GM12878 (cell line): ENCODE data around the gene ANO3. TPM values are rescaled to one million over a fixed set of nuclear protein-coding genes. Genes with fewer than 3 reads are reported as not detected.

Experiments
- ATAC-seq: fragments of 200-7000 bp; cut with Tn5 transposase; 3 replicates; pipeline ENCODE4 v1.9.1; 2020; ENCODE audit warnings: mild to moderate bottlenecking, moderate library complexity
- BruUV-seq: library from RNA; stranded (reverse); fragments of 400-500 nt; replicated peaks from 2 replicates; lab custom pipeline; 2021; lab: Mats Ljungman, UMichigan
- CTCF ChIA-PET: fragments of 300-600 bp; sonication (Branson Sonifier 250); formaldehyde crosslinking; extraction: SDS; loops from one replicate; lab custom pipeline; 2021; ENCODE audit warnings: inconsistent platforms; lab: Yijun Ruan, JAX
- POLR2A ChIA-PET: fragments of 350-600 bp; formaldehyde crosslinking; extraction: SDS; loops from one replicate; lab custom pipeline; 2021; ENCODE audit warnings: inconsistent platforms; lab: Charles Lee
- RAD21 ChIA-PET: fragments of 300-600 bp; sonication (Branson Sonifier 250); formaldehyde crosslinking; loops from one replicate; lab custom pipeline; 2023; ENCODE audit warnings: antibody characterized with exemption; ENCODE audit not compliant: unreplicated experiment; lab: Charles Lee
- SMC1A ChIA-PET: fragments of 300-600 bp; sonication (Branson Sonifier 250); formaldehyde crosslinking; loops from one replicate; lab custom pipeline; 2023; ENCODE audit not compliant: unreplicated experiment, uncharacterized antibody; lab: Charles Lee
- DNase-seq: peaks from one replicate; pipeline ENCODE4 v3.0.0-alpha.2; 2011; ENCODE audit warnings: low read depth, low spot score
- FAIRE-seq: peaks from 3 replicates; lab custom pipeline; 2011; peaks lifted over from hg19 to GRCh38; lab: Jason Lieb, UNC
- H2AFZ ChIP-seq: 2 replicates; pipeline ENCODE4 v1.6.0; 2011; ENCODE audit warnings: low read depth, low read length, control low read depth; ENCODE audit not compliant: control insufficient read depth
- H3K27ac ChIP-seq: 2 replicates; pipeline ENCODE4 v1.5.1; 2011; ENCODE audit warnings: control low read depth; ENCODE audit not compliant: control insufficient read depth, insufficient read depth
- H3K27me3 ChIP-seq, 2 experiments: replicated peaks in 1 of 2; 2 replicates each; pipeline versions ENCODE4 v1.6.0 to v1.6.1; 2011; ENCODE audit warnings: low read length in 1 of 2; ENCODE audit not compliant: control insufficient read depth in 2 of 2, insufficient read depth in 2 of 2
- H3K36me3 ChIP-seq, 2 experiments: 2 replicates each; pipeline ENCODE4 v1.5.1; 2011; ENCODE audit warnings: low read length in 1 of 2; ENCODE audit not compliant: control insufficient read depth in 2 of 2, insufficient read depth in 2 of 2
- H3K4me1 ChIP-seq: 2 replicates; pipeline ENCODE4 v1.6.1; 2011; ENCODE audit warnings: mild to moderate bottlenecking, low read length, moderate library complexity, mixed read lengths; ENCODE audit not compliant: control insufficient read depth, insufficient read depth
- H3K4me2 ChIP-seq: 2 replicates; pipeline ENCODE4 v1.6.0; 2011; ENCODE audit warnings: control low read depth; ENCODE audit not compliant: control insufficient read depth, insufficient read depth
- H3K4me3 ChIP-seq: fragments of 200-600 bp; sonication (generic); 2 replicates; pipeline ENCODE4 v1.5.1; 2016
- H3K79me2 ChIP-seq: 2 replicates; pipeline ENCODE4 v1.6.0; 2011; ENCODE audit warnings: low read length; ENCODE audit not compliant: control insufficient read depth, insufficient read depth
- H3K9ac ChIP-seq: 2 replicates; pipeline ENCODE4 v1.8.0; 2011; ENCODE audit warnings: low read length, control low read depth, mixed read lengths; ENCODE audit not compliant: control insufficient read depth, insufficient read depth
- H3K9me3 ChIP-seq: replicated peaks from 3 replicates; pipeline ENCODE4 v1.5.1; 2011; ENCODE audit warnings: mild to moderate bottlenecking, low read length; ENCODE audit not compliant: control insufficient read depth, insufficient read depth
- H4K20me1 ChIP-seq: 2 replicates; pipeline ENCODE4 v1.6.0; 2011; ENCODE audit not compliant: control insufficient read depth, insufficient read depth
- ATF7 ChIP-seq: fragments of 450-650 bp; IDR thresholded peaks from 2 replicates; pipeline ENCODE4 v1.6.1; 2016; ENCODE audit warnings: low read depth, mild to moderate bottlenecking
- CREB1 ChIP-seq: IDR thresholded peaks from 2 replicates; pipeline ENCODE4 v1.6.1; 2012; ENCODE audit warnings: low read depth, mild to moderate bottlenecking, inconsistent platforms
- CTCF ChIP-seq, 3 experiments: IDR thresholded peaks in 2 of 3; conservative IDR thresholded peaks in 1 of 3; 2 replicates each; pipeline ENCODE4 v1.5.1; 2011; ENCODE audit warnings: low read depth in 3 of 3, low read length in 3 of 3, mild to moderate bottlenecking in 3 of 3, control low read depth in 2 of 3, moderate library complexity in 2 of 3, inconsistent platforms in 1 of 3, mixed read lengths in 1 of 3; ENCODE audit not compliant: control insufficient read depth in 2 of 3, insufficient read depth in 1 of 3; ENCODE audit errors: extremely low read depth in 1 of 3
- HSF1 ChIP-seq: fragments of 150-350 bp; IDR thresholded peaks from 2 replicates; pipeline ENCODE4 v1.6.1; 2014; ENCODE audit warnings: mild to moderate bottlenecking, low read depth, low read length
- IRF5 ChIP-seq: fragments of 450-650 bp; IDR thresholded peaks from 2 replicates; pipeline ENCODE4 v1.6.1; 2017; ENCODE audit warnings: borderline replicate concordance
- POU2F2 ChIP-seq: IDR thresholded peaks from 3 replicates; pipeline ENCODE4 v1.6.1; 2011; ENCODE audit warnings: low read depth, mild to moderate bottlenecking, low read length, borderline replicate concordance
- RAD21 ChIP-seq: IDR thresholded peaks from 2 replicates; pipeline ENCODE4 v1.6.1; 2011; ENCODE audit warnings: mild to moderate bottlenecking, low read depth, low read length, moderate library complexity; ENCODE audit not compliant: insufficient read depth
- SMARCA5 ChIP-seq: fragments of 450-650 bp; IDR thresholded peaks from 2 replicates; pipeline ENCODE4 v1.6.1; 2017; ENCODE audit warnings: mild to moderate bottlenecking
- ZNF24 ChIP-seq: fragments of 450-650 bp; IDR thresholded peaks from 2 replicates; pipeline ENCODE4 v1.6.1; 2017; ENCODE audit warnings: antibody characterized with exemption, mild to moderate bottlenecking
- ZNF274 ChIP-seq: IDR thresholded peaks from one replicate; pipeline ENCODE4 v1.8.0; 2011; ENCODE audit not compliant: insufficient read length, insufficient read depth
- WGBS: methylation state at CpG from one replicate; pipeline ENCODE4 v1.1.6; 2016; ENCODE audit warnings: low lambda C conversion rate; ENCODE audit not compliant: insufficient replicate concordance, insufficient coverage; ENCODE audit errors: missing lambda C conversion rate; 5-methylcytosine and 5-hydroxymethylcytosine counted together
- in situ Hi-C: fragments of 300-500 bp; cut with MboI; formaldehyde crosslinking; loops from 9 replicates; pipeline ENCODE4 v1.14.3; 2018; ENCODE audit warnings: mixed read lengths
- intact Hi-C: fragments of 100-400 bp; cut with micrococcal nuclease; formaldehyde crosslinking; loops from one replicate; pipeline ENCODE4 v1.14.2; 2022; ENCODE audit not compliant: unreplicated experiment
- polyA plus RNA-seq, 11 experiments: library from polyadenylated mRNA; depleted of rRNA in 4 of 11; unstranded in 6 of 11; stranded (reverse) in 5 of 11; fragments of >200 nt; fragmentation: Nextera tagmentation in 4 of 11; fragmentation: Illumina TruSeq in 1 of 11; extraction: Ambion mirVana in 4 of 11; extraction: Trizol in 1 of 11; gene quantifications; 1 replicate in 1 of 11; 2 replicates in 10 of 11; pipeline versions ENCODE4 v1.2.1 to v1.2.3, GENCODE V29; 2011 to 2016; ENCODE audit warnings: inconsistent platforms in 2 of 11, missing spikeins in 2 of 11, low read depth in 1 of 11
- total RNA-seq, 4 experiments: library from RNA; depleted of rRNA in 3 of 4; stranded (reverse); fragments of >200 nt in 3 of 4; fragmentation: Illumina TruSeq in 1 of 4; extraction: Trizol in 1 of 4; gene quantifications; 2 replicates each; pipeline versions ENCODE4 v1.2.1 to v1.2.3, GENCODE V29; 2013 to 2021

Gene ANO3
- total and polyA plus RNA-seq, 10 of the 15 experiments (the other 5 are each of a cell fraction or from before 2014, with no cell fraction given), result 0.13 to 5.9 (median 0.44) TPM

- ChIA-PET RAD21 (no interaction called here), POLR2A (no interaction called here), SMC1A (no interaction called here), CTCF (no interaction called here)
- no peaks in the 10 kb centered on the region for H3K9me3 ChIP-seq
- intact Hi-C loops, result no loop called here
- no peaks in the 10 kb centered on the region for H4K20me1 ChIP-seq
- in situ Hi-C loops, result no loop called here
- H3K9ac ChIP-seq, result no peak overlapping the region
- 0 out of 4 replicates have a peak, but pooled peaks cover 0 to 2% of the 10 kb centered on the region in 2 experiments for H3K27me3 ChIP-seq
- H2AFZ ChIP-seq, result no peak overlapping the region
- no peak overlapping the region for H3K4me3 ChIP-seq
- DNase-seq, result no peak
- BruUV-seq, result no TSS peak
- H3K27ac ChIP-seq, result no peak overlapping the region
- no peaks in the 10 kb centered on the region for H3K36me3 ChIP-seq
- no peaks in the 10 kb centered on the region for H3K4me1 ChIP-seq
- FAIRE-seq, result no peak
- H3K4me2 ChIP-seq, result no peak overlapping the region
- ATAC-seq, result no peak
- WGBS, result 20% methylated on average over 2 of the region's 2 CpGs
- TF ChIP-seq IRF5, result no peak
- TF ChIP-seq ZNF24, result no peak
- no peak for TF ChIP-seq CREB1
- TF ChIP-seq ZNF274, result no peak
- no peak for TF ChIP-seq RAD21
- no peak for TF ChIP-seq ATF7
- TF ChIP-seq HSF1, result no peak
- TF ChIP-seq POU2F2, result no peak
- TF ChIP-seq SMARCA5, result no peak
- TF ChIP-seq CTCF (IDR thresholded peaks at IDR 0.05 in 2 of 3, conservative IDR thresholded peaks at IDR 0.05 in 1 of 3; ENCODE audit: control insufficient read depth in 2 of 3, extremely low read depth in 1 of 3, insufficient read depth in 1 of 3, low read depth in 3 of 3, low read length in 3 of 3), result no peak
- no peaks in the 10 kb centered on the region for H3K79me2 ChIP-seq
These were observed 12.7 kb downstream of the ANO3 start for GRCh38 chr11:26344647-26345046.
